Left cardiac atrium (tissue), 4 donors: ENCODE data around the gene PUS10. TPM values are rescaled to one million over a fixed set of nuclear protein-coding genes. Genes with fewer than 3 reads are reported as not detected.

Source experiments
- ATAC-seq, 2 donors: fragments of 200-7000 bp; cut with Tn5 transposase; one replicate each; pipeline ENCODE4 v1.9.1; 2020; ENCODE audit warnings: mild to moderate bottlenecking in 2 of 2, moderate library complexity in 2 of 2
- DNase-seq: peaks from one replicate; pipeline ENCODE4 v3.0.0-alpha.2; 2020
- intact Hi-C, 2 donors: fragments of 100-400 bp; cut with DNase I; formaldehyde crosslinking; loops; one replicate each; pipeline versions ENCODE4 v1.14.1 to v1.15.1; 2022 to 2023
- total RNA-seq, 2 donors: library from RNA; stranded (reverse); fragmentation: NEBNext Ultra II Directional; extraction: Animal tissue kit (Norgen Biotek cat#: 25700); gene quantifications; one replicate each; pipeline ENCODE4 v1.2.1, GENCODE V29; 2021
- donor health status: DM: no; HTN: yes; CAD: no.
- donor health status: DM: no; HTN: yes; CAD: no; lungs with severe emphysema.
- donor health status: DM: yes; HTN: yes; CAD: no.
- donor health status: Dilated cardiomyopathy.

Gene PUS10
- total RNA-seq, 2 donors from 2014 or later, result 4.0 to 4.2 TPM

DNA sequence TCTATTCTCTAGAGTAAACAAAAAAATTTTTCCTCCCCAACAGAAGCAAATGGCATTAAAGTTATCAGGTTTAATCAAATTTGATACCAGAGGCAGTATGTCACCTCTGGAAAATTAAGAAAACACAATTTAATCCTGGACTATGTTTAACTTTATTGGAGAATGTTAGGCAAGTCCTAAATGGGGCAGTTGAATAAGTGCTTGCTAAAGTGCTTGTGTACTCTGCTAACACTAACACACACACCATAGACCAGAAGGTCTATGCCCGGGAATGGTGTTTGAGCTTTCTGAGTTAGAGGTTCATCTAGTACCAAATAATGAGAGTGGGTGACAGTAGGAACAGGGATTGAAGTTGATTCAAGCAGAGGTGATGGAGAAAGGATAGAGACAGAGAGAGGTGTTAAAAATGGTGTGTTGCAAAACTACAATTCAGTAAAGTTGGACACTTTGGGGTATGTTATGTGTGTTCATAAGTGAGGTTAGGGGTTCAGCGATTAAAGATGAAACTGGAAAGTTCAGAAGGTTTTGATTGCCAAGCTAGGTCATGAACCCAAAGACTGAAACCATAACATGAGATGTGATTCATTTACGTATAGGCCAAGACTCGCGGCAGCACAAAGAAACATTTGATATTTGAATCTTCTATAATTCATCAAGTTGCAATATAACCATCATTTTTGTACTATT lies 41.0 kb downstream of the PUS10 start:
- intact Hi-C loops, result no loop called here
- ATAC-seq, result no peak
- DNase-seq, result no peak

DNA sequence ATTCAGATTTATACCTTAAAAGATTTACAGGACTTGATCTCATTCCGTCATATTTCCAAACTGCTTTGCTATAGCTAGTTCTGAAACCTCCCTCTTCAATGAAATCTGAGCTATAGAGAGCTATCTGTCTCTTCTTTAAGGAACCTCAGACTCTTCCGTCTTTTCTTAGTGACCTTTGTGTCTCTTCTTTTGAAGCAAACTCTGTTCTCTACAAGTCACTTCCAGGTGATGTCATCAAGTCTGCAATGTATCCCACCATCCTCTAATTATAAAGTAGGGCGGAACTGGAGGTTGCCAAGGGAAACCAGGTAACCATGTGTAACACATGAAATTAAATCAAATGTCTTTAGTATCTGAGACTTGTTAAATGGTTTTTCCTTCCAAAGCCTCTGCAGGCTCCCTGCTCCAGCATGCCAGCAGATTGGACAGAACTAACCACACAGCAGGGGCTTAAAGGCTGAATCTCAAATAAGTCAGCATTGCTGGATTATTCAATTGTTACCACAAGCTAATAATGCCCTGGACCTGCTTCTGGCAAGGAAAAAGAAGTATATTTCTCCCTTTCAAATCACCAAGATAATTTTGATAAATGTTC lies 41.7 kb downstream of the PUS10 start:
- ATAC-seq (no peak), DNase-seq (no peak)
- intact Hi-C loops, result no loop called here

DNA sequence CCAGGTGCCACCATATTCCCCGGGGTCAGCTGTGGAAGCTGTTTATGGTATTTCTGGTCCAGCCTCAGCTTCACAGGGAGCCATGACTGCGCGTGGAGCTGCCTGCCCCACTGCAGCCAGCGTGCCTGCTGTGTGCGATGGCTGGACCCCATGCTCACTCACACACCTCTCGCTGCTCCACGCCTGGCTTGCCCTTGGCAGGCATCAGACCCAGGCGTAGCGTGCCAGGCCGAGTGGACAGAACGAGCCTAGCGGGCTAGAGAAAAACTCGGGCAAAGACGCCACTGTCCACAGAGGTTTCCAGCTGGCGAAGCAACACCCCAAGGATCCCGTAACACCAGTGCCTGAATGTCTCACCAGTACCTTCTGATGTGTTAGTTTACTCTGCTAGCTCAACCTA lies 43.4 kb downstream of the PUS10 start:
- DNase-seq (no peak), ATAC-seq (no peak)
- intact Hi-C loops, result no loop called here

- no peak for DNase-seq
- ATAC-seq, result no peak
These were observed 44.4 kb downstream of the PUS10 start for GRCh38 chr2:60973705-60974104.

DNA sequence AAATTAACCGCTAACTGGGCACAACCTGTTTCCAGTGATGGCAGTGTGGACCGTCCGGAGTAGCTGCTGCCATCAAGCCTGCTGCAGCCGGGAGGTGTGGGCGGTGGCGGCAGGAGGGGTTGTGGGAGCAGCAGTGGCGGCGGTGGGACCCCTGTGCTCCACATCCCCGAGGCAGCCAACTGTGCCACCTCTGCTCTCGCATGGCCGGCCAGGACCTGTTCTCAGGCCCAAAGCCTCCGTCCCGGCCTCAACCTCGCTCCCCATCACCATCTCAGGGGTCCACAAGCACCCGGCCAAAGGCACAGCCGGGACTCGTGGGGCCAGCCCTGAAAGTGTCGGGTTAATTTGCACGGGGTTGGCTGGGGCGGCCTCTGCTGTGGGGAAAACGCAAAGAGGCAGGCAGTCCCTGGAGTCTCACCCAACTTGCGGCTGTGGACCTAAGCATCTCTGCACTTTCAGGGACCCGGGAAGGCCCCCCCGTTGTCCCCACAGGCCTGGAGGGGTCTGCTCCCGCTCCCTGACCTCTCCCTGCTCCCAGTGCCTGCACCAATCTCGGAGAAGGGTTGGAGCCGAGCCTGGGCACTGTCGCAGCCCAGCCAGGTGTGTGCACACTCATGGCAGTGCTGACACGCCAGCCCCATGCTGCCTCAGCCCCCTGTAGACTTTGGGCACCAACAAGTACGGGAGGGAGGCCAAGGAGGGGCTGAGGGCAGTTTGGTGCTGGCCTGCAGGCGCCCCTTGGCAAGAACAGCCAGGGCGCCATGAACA lies 45.0 kb downstream of the PUS10 start:
- intact Hi-C loops, result no loop called here
- ATAC-seq (no peak), DNase-seq (no peak)

More at GRCh38 chr2:60973705-60974104, 44.4 kb downstream of the PUS10 start:
- intact Hi-C loops, result no loop called here

DNA sequence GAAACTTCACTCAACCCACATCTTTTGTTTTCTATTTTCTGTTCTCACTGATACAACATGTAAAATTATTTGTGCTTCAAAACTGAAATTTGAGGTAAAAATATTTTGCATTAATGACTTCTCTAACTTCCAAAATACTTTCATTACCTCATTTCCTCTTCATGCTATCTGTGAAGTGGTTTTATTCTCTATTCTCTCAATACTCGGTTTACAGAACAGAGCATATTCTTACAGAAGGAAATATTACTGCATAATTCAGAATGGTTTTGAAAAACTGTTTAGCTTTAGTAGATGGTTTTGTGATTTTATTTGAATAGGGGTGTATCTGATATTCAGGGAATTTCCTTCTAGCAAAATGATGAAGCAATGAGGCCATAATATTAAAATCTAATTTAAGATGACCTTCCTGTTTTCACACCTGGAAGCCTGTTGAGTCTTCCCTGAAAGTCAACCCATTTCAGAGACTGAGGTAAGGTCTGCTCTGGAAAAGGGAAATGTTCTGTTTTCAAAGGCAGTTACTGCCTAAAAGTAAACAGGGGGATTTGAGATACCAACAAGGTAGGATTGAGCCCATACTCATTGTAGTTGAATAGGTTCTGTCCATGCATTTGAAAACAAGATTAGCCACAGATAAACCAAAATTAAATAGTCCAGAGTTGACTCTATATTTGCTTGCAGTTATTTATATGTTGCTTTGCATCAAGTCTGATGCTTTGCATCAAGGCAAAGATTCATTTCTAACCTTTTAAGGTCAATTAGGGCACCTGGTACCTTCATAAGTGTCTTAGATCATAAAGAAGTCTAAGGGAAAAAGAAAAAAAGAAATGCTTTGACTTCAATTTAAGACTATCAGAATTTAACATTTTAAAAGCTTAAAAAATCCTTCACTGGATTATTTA lies 51.3 kb downstream of the PUS10 start:
- ATAC-seq, result no peak

DNA sequence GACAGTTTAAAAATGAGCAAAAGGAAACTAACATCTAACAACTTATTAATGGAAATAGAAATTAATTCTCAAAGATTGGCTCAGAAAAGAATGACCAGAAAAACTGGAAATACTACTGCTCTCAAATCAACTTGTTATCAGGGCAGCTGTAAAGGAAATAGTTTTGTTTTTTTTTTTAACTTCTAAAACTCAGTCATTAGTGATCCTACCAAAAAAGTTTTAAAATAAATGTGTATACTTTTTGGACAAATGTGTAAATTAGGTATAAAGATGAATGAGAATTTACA lies 52.6 kb downstream of the PUS10 start:
- intact Hi-C loops, result no loop called here
- DNase-seq, result no peak
- no peak for ATAC-seq

More for the DNA sequence above, 51.3 kb downstream of the PUS10 start:
- DNase-seq, result no peak
- intact Hi-C loops, result no loop called here

GRCh38 chr2:60964651-60965498 lies 53.2 kb downstream of the PUS10 start:
- intact Hi-C loops, result no loop called here
- ATAC-seq (no peak), DNase-seq (no peak)

- intact Hi-C loops, result no loop called here
- ATAC-seq (no peak), DNase-seq (no peak)
These were observed 54.9 kb downstream of the PUS10 start for GRCh38 chr2:60963190-60963589.

DNA sequence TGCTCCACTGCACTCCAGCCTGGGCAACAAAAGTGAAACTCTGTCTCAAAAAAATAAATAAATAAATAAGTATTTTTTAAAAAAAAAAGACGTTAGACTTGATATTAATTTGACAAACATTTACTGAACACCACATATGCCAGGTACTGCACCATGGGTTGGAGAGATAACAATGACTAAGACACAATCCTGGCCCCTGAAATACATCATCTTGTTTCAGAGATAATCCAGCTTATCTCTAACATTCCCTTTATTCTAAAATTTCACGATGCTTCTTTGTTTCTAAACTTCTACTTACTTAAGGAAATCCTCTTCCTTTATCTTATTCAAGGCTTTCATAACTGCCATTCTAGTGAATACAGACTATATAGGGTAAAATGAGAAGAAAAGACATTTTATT lies 55.5 kb downstream of the PUS10 start:
- no peak for ATAC-seq
- DNase-seq, result no peak
- intact Hi-C loops, result no loop called here

DNA sequence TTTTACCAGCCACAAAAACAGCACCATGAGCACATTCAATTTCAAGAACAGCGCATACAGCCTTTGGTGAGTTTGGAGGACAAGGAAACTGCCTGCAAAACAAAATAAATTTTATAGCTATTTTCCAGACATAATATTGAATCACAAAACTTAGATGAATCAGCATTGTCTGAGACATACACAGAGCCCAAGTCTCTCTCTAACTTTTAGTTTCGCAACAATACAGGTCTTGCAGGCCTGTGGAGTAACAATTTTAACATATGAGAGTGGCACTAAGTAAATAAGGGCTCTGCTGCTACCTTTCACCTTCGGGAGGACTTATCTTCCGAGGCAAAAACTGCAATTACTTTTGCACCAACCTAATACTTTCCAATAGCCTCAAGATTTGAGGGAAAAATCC lies 56.6 kb downstream of the PUS10 start:
- DNase-seq (no peak), ATAC-seq (peak in 1 of 2 donors; percentile 42)
- intact Hi-C loops, result no loop called here

GRCh38 chr2:60960706-60961105 lies 57.3 kb downstream of the PUS10 start:
- ATAC-seq, result no peak
- intact Hi-C loops, result no loop called here
- no peak for DNase-seq

GRCh38 chr2:60959501-60959900 lies 58.6 kb downstream of the PUS10 start:
- intact Hi-C loops, result no loop called here
- no peak for ATAC-seq

GRCh38 chr2:60958800-60959199 lies 59.3 kb downstream of the PUS10 start:
- intact Hi-C loops, result no loop called here
- ATAC-seq (no peak), DNase-seq (no peak)

More at GRCh38 chr2:60959501-60959900, 58.6 kb downstream of the PUS10 start:
- DNase-seq, result no peak

DNA sequence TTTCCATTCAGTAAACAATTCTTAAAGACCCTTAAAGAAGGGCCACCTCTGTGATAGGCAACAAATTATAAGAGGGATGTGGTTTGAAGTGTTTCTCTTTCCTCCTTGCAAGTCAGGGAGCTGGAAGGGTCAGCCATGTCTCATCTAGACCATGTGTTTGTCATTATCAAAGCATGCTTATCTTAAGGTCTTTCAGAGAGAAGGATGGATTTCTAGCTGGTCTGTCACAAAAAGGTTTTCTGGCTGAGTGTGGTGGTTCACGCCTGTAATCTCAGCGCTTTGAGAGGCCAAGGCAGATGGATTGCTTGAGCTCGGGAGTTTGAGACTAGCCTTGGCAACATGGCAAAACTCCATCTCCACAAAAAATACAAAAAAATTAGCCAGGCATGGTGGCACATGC lies 59.7 kb downstream of the PUS10 start:
- ATAC-seq, result no peak
- intact Hi-C loops, result no loop called here
- no peak for DNase-seq

GRCh38 chr2:60957643-60958042 lies 60.4 kb downstream of the PUS10 start:
- DNase-seq (no peak), ATAC-seq (no peak)
- intact Hi-C loops, result no loop called here

- DNase-seq (no peak), ATAC-seq (no peak)
- intact Hi-C loops, result no loop called here
These were observed 60.8 kb downstream of the PUS10 start for GRCh38 chr2:60957224-60957623.

GRCh38 chr2:60954139-60954538 lies 63.9 kb downstream of the PUS10 start:
- DNase-seq (no peak), ATAC-seq (no peak)
- intact Hi-C loops, result no loop called here
